ENCODE data around the gene NIM1K. TPM values are rescaled to one million over a fixed set of nuclear protein-coding genes. Genes with fewer than 3 reads are reported as not detected.

Gene NIM1K
- total and polyA plus RNA-seq, 2 of the 13 experiments (the other 11 are each of a cell fraction or from before 2014, with no cell fraction given): 0.04 TPM; not detected in 1

- TF ChIP-seq CREB3 (CRISPR knock-in tag; IDR thresholded peaks at IDR 0.05): no peak
- TF ChIP-seq ZBTB34 (CRISPR knock-in tag; IDR thresholded peaks at IDR 0.05): no peak
- TF ChIP-seq TARDBP (CRISPR knock-in tag; IDR thresholded peaks at IDR 0.05): peak; percentile 55; the same call in 1 of the 2 replicates
- peak; percentile 95 for TF ChIP-seq ZNF784 (CRISPR knock-in tag; IDR thresholded peaks at IDR 0.05; ENCODE audit: borderline replicate concordance)
- peak; percentile 91 for TF ChIP-seq POGZ (CRISPR knock-in tag; IDR thresholded peaks at IDR 0.05)
- peak; percentile 65; the same call in 1 of the 2 replicates for TF ChIP-seq GATA4 (IDR thresholded peaks at IDR 0.05; ENCODE audit: borderline replicate concordance, low read depth)
- TF ChIP-seq ZSCAN31 (CRISPR knock-in tag; IDR thresholded peaks at IDR 0.05; ENCODE audit: low read depth): peak; percentile 88
- TF ChIP-seq ZNF839 (CRISPR knock-in tag; IDR thresholded peaks at IDR 0.05; ENCODE audit: borderline replicate concordance): no peak
- TF ChIP-seq ETV5 (CRISPR knock-in tag; IDR thresholded peaks at IDR 0.05; ENCODE audit: borderline replicate concordance): no peak
- no peak for TF ChIP-seq FOXJ3 (CRISPR knock-in tag; IDR thresholded peaks at IDR 0.05; ENCODE audit: borderline replicate concordance)
- peak; percentile 22; the same call in 1 of the 2 replicates for TF ChIP-seq CTCF (CRISPR knock-in tag; IDR thresholded peaks at IDR 0.05)
- 0 out of 2 replicates have a peak, but pooled peaks have one; percentile 37 for TF ChIP-seq PBX3 (CRISPR knock-in tag; IDR thresholded peaks at IDR 0.05; ENCODE audit: borderline replicate concordance)
- peak; percentile 84 for TF ChIP-seq HOMEZ (CRISPR knock-in tag; IDR thresholded peaks at IDR 0.05; ENCODE audit: low read depth)
- no peak for TF ChIP-seq NFATC3 (CRISPR knock-in tag; IDR thresholded peaks at IDR 0.05)
- peak; percentile 95 for TF ChIP-seq POLR2AphosphoS5 (IDR thresholded peaks at IDR 0.05; ENCODE audit: low read depth, low read length)
- TF ChIP-seq ELF1 (CRISPR knock-in tag; IDR thresholded peaks at IDR 0.05): peak; percentile 61
- no peak for TF ChIP-seq MIER2 (CRISPR knock-in tag; IDR thresholded peaks at IDR 0.05)
- TF ChIP-seq TERF1 (CRISPR knock-in tag; IDR thresholded peaks at IDR 0.05): no peak
- no peak for TF ChIP-seq FOSL1 (CRISPR knock-in tag; IDR thresholded peaks at IDR 0.05; ENCODE audit: borderline replicate concordance)
These were observed 121.2 kb downstream of the NIM1K start, which contains the start of gene HMGCS1 (continued) for GRCh38 chr5:43313035-43313853.
